Renal cortex interstitium (tissue), 11 donors: ENCODE results near the gene GMNN. TPM values are rescaled to one million over a fixed set of nuclear protein-coding genes. Genes with fewer than 3 reads are reported as not detected.

ENCODE experiments used
- DNase-seq, 11 donors: peaks; one replicate each; pipeline ENCODE4 v3.0.0-alpha.2; 2013; ENCODE audit warnings: low read depth in 9 of 11, low spot score in 4 of 11; ENCODE audit errors: extremely low read depth in 1 of 11
- polyA plus RNA-seq, 3 donors: library from polyadenylated mRNA; unstranded; fragments of 120-200 nt; gene quantifications; one replicate each; pipeline ENCODE4 v1.2.1, GENCODE V29; 2013; ENCODE audit not compliant: insufficient read length in 3 of 3

The GMNN gene
- polyA plus RNA-seq, 3 donors, result 53.7 to 61.8 (median 60.5) TPM

- no peak for DNase-seq
Measured at GRCh38 chr6:24831771-24832716, 57.3 kb downstream of the GMNN start.

GRCh38 chr6:24832794-24833193, 58.1 kb downstream of the GMNN start:
- DNase-seq, result no peak

GRCh38 chr6:24833711-24834386, 59.1 kb downstream of the GMNN start:
- no peak for DNase-seq

Other genes starting within 250 kb of the GMNN start
- under 1 TPM; 0.30 to 0.36 (median 0.30) TPM for gene KIAA0319, start 128.7 kb upstream of the GMNN start, polyA plus RNA-seq
- 10 to 100 TPM; 61.0 to 71.8 (median 63.6) TPM for gene TDP2, start 108.0 kb upstream of the GMNN start, polyA plus RNA-seq
- 10 to 100 TPM; 30.8 to 40.3 (median 37.1) TPM for gene ACOT13, start 107.9 kb upstream of the GMNN start, polyA plus RNA-seq
- 100 to 1,000 TPM; 127 to 143 (median 135) TPM for gene C6orf62, start 55.8 kb upstream of the GMNN start, polyA plus RNA-seq
- gene ARMH2, start 24.0 kb downstream of the GMNN start, polyA plus RNA-seq, result not detected
- 1 to 10 TPM; 6.6 to 8.8 (median 8.4) TPM for gene RIPOR2, start 161.0 kb downstream of the GMNN start, polyA plus RNA-seq